H1 (cell line): ENCODE measurements around the gene CRTAP. TPM values are rescaled to one million over a fixed set of nuclear protein-coding genes. Genes with fewer than 3 reads are reported as not detected.

Source experiments
- CTCF ChIA-PET: fragments of 300-600 bp; sonication (Branson Sonifier 250); formaldehyde crosslinking; loops from one replicate; lab custom pipeline; 2021; ENCODE audit not compliant: partially characterized antibody; lab: Charles Lee
- POLR2A ChIA-PET: fragments of 300-600 bp; sonication (Branson Sonifier 250); formaldehyde crosslinking; loops from one replicate; lab custom pipeline; 2021; ENCODE audit warnings: inconsistent platforms; ENCODE audit not compliant: partially characterized antibody; lab: Charles Lee
- DNase-seq, 2 experiments: peaks; one replicate each; pipeline versions ENCODE4 v3.0.0 to v3.0.0-alpha.2; 2010 to 2022; ENCODE audit warnings: low spot score in 2 of 2, low read depth in 1 of 2, mixed read lengths in 1 of 2
- FAIRE-seq: peaks from 2 replicates; lab custom pipeline; 2011; peaks lifted over from hg19 to GRCh38; lab: Jason Lieb, UNC
- H2AFZ ChIP-seq: 2 replicates; pipeline ENCODE4 v1.8.1; 2012; ENCODE audit warnings: low read length, inconsistent platforms
- H2AK5ac ChIP-seq: 2 replicates; pipeline ENCODE4 v1.6.1; 2013; ENCODE audit warnings: low read depth, low read length
- H2BK120ac ChIP-seq: replicated peaks from 2 replicates; pipeline ENCODE3; 2013; ENCODE audit warnings: low read depth, low read length, inconsistent platforms
- H2BK12ac ChIP-seq: 2 replicates; pipeline ENCODE4 v1.6.1; 2013; ENCODE audit warnings: low read depth, low read length
- H2BK15ac ChIP-seq: 2 replicates; pipeline ENCODE4 v1.6.1; 2013; ENCODE audit warnings: low read length
- H2BK20ac ChIP-seq: 2 replicates; pipeline ENCODE4 v1.6.1; 2013; ENCODE audit warnings: low read length
- H2BK5ac ChIP-seq: 2 replicates; pipeline ENCODE4 v1.6.1; 2013; ENCODE audit warnings: low read depth, low read length
- H3K14ac ChIP-seq: 2 replicates; pipeline ENCODE4 v1.6.1; 2013; ENCODE audit warnings: inconsistent platforms; ENCODE audit not compliant: insufficient read length
- H3K18ac ChIP-seq: 2 replicates; pipeline ENCODE4 v1.6.1; 2013; ENCODE audit warnings: low read length; ENCODE audit errors: extremely low read depth
- H3K23ac ChIP-seq: 2 replicates; pipeline ENCODE4 v1.6.1; 2013; ENCODE audit warnings: inconsistent platforms; ENCODE audit not compliant: insufficient read length
- H3K23me2 ChIP-seq: 2 replicates; pipeline ENCODE4 v1.6.1; 2013; ENCODE audit warnings: low read depth, low read length
- H3K27ac ChIP-seq: 2 replicates; pipeline ENCODE4 v1.6.1; 2011; ENCODE audit warnings: low read depth, low read length, inconsistent platforms
- H3K27me3 ChIP-seq, 4 experiments: replicated peaks in 1 of 4; 1 replicate in 1 of 4; 2 replicates in 3 of 4; pipeline versions ENCODE4 v1.6.1 to v1.8.1; 2011 to 2013; ENCODE audit warnings: low read length in 3 of 4, mild to moderate bottlenecking in 3 of 4, inconsistent platforms in 2 of 4, mixed read lengths in 2 of 4, moderate library complexity in 1 of 4; ENCODE audit not compliant: control insufficient read depth in 3 of 4, insufficient read depth in 3 of 4; ENCODE audit errors: extremely low read depth in 1 of 4
- H3K36me3 ChIP-seq, 4 experiments: 2 replicates each; pipeline versions ENCODE4 v1.6.1 to v1.8.1; 2011 to 2013; ENCODE audit warnings: mild to moderate bottlenecking in 4 of 4, low read length in 3 of 4, moderate library complexity in 2 of 4, control low read depth in 1 of 4, inconsistent platforms in 1 of 4; ENCODE audit not compliant: insufficient read depth in 4 of 4, control insufficient read depth in 2 of 4
- H3K4ac ChIP-seq: replicated peaks from 2 replicates; pipeline ENCODE3; 2013; ENCODE audit warnings: low read length, low read depth, mixed read lengths, inconsistent platforms; ENCODE audit not compliant: insufficient read length
- H3K4me1 ChIP-seq, 4 experiments: replicated peaks in 1 of 4; 1 replicate in 1 of 4; 2 replicates in 3 of 4; pipeline versions ENCODE4 v1.6.1 to v1.8.1; 2011 to 2013; ENCODE audit warnings: low read length in 3 of 4, inconsistent platforms in 2 of 4, mixed read lengths in 1 of 4; ENCODE audit not compliant: insufficient read depth in 4 of 4, control insufficient read depth in 3 of 4
- H3K4me2 ChIP-seq, 2 experiments: 2 replicates each; pipeline versions ENCODE4 v1.6.1 to v1.8.1; 2011 to 2013; ENCODE audit warnings: low read depth in 2 of 2, low read length in 2 of 2, control low read depth in 1 of 2, inconsistent platforms in 1 of 2, mild to moderate bottlenecking in 1 of 2; ENCODE audit not compliant: insufficient read depth in 1 of 2
- H3K4me3 ChIP-seq, 4 experiments: fragments of 200-600, 300-600 bp in 1 of 4; sonication (generic), shearing (Covaris generic), sonication (Bioruptor Twin) in 1 of 4; 2 replicates each; pipeline versions ENCODE4 v1.5.1 to v1.8.1; 2011 to 2016; ENCODE audit warnings: low read length in 4 of 4, low read depth in 3 of 4, control low read depth in 2 of 4, inconsistent platforms in 2 of 4, mild to moderate bottlenecking in 2 of 4, mixed read lengths in 1 of 4, moderate library complexity in 1 of 4; ENCODE audit not compliant: insufficient read depth in 2 of 4; ENCODE audit errors: extremely low read depth in 1 of 4
- H3K56ac ChIP-seq: replicated peaks from 2 replicates; pipeline ENCODE3; 2013; ENCODE audit warnings: low read depth, mild to moderate bottlenecking, mixed read lengths, low read length, inconsistent platforms; ENCODE audit not compliant: insufficient read length
- H3K79me1 ChIP-seq: 2 replicates; pipeline ENCODE4 v1.6.1; 2013; ENCODE audit warnings: low read depth, low read length, control low read depth
- H3K79me2 ChIP-seq, 2 experiments: 2 replicates each; pipeline versions ENCODE4 v1.6.1 to v1.8.1; 2012 to 2013; ENCODE audit warnings: low read length in 2 of 2, mild to moderate bottlenecking in 2 of 2, inconsistent platforms in 1 of 2; ENCODE audit not compliant: insufficient read depth in 2 of 2, control insufficient read depth in 1 of 2
- H3K9ac ChIP-seq, 4 experiments: replicated peaks in 1 of 4; 1 replicate in 1 of 4; 2 replicates in 3 of 4; pipeline versions ENCODE4 v1.6.1 to v1.8.1; 2011 to 2013; ENCODE audit warnings: low read depth in 3 of 4, low read length in 3 of 4, control low read depth in 2 of 4, mild to moderate bottlenecking in 2 of 4, moderate library complexity in 2 of 4, inconsistent platforms in 1 of 4; ENCODE audit errors: extremely low read depth in 1 of 4
- H3K9me3 ChIP-seq, 2 experiments: 2 replicates each; pipeline versions ENCODE4 v1.6.1 to v1.8.1; 2012 to 2013; ENCODE audit warnings: mild to moderate bottlenecking in 2 of 2, moderate library complexity in 2 of 2, control low read depth in 1 of 2, inconsistent platforms in 1 of 2, low read depth in 1 of 2, low read length in 1 of 2, mixed read lengths in 1 of 2; ENCODE audit not compliant: insufficient read depth in 2 of 2
- H4K20me1 ChIP-seq, 2 experiments: replicated peaks in 1 of 2; 2 replicates each; pipeline versions ENCODE3 to v1.8.1; 2011 to 2013; ENCODE audit warnings: inconsistent platforms in 2 of 2, low read length in 2 of 2, mild to moderate bottlenecking in 1 of 2; ENCODE audit not compliant: insufficient read depth in 2 of 2, control insufficient read depth in 1 of 2
- H4K5ac ChIP-seq: 2 replicates; pipeline ENCODE4 v1.6.1; 2013; ENCODE audit warnings: low read length, low read depth, mixed read lengths, inconsistent platforms; ENCODE audit not compliant: insufficient read length
- H4K8ac ChIP-seq: 2 replicates; pipeline ENCODE4 v1.8.0; 2013; ENCODE audit warnings: mild to moderate bottlenecking, moderate library complexity, low read length, inconsistent platforms; ENCODE audit not compliant: insufficient read depth; ENCODE audit errors: extremely low read depth
- H4K91ac ChIP-seq: replicated peaks from 2 replicates; pipeline ENCODE3; 2013; ENCODE audit warnings: low read length, mixed read lengths, inconsistent platforms; ENCODE audit not compliant: insufficient read length
- RBBP5 ChIP-seq: IDR thresholded peaks from 2 replicates; pipeline ENCODE4 v1.7.1; 2012; ENCODE audit warnings: low read depth, mild to moderate bottlenecking, inconsistent platforms, low read length, moderate library complexity, borderline replicate concordance
- SIX5 ChIP-seq: IDR thresholded peaks from 2 replicates; pipeline ENCODE4 v1.6.1; 2011; ENCODE audit warnings: mild to moderate bottlenecking, low read depth, low read length
- WGBS, 2 experiments: shearing (Covaris generic) in 1 of 2; methylation state at CpG; one replicate each; pipeline versions ENCODE4 v1.1.6 to v1.1.7; 2013 to 2015; ENCODE audit warnings: low lambda C conversion rate in 2 of 2, mixed read lengths in 2 of 2, inconsistent platforms in 1 of 2, low coverage in 1 of 2, missing lambda C conversion rate in 1 of 2; ENCODE audit not compliant: insufficient replicate concordance in 2 of 2, insufficient coverage in 1 of 2, insufficient read length in 1 of 2; ENCODE audit errors: extremely low coverage in 1 of 2, missing lambda C conversion rate in 1 of 2; 5-methylcytosine and 5-hydroxymethylcytosine counted together
- polyA plus RNA-seq, 7 experiments: library from polyadenylated mRNA; depleted of rRNA in 3 of 7; stranded (reverse) in 5 of 7; unstranded in 2 of 7; fragments of >200 nt in 5 of 7; fragments of 200-250 nt in 2 of 7; gene quantifications; 1 replicate in 5 of 7; 2 replicates in 1 of 7; 4 replicates in 1 of 7; pipeline versions ENCODE4 v1.2.1 to v1.2.3, GENCODE V29; 2011 to 2013; ENCODE audit warnings: missing spikeins in 2 of 7, mixed read lengths in 2 of 7
- total RNA-seq: library from RNA; stranded (reverse); fragmentation: NEBNext Ultra II Directional; extraction: Animal tissue kit (Norgen Biotek cat#: 25700); gene quantifications from 2 replicates; pipeline ENCODE4 v1.2.1, GENCODE V29; 2021

Gene CRTAP
- total and polyA plus RNA-seq, 2 of the 8 experiments (the other 6 are each of a cell fraction or from before 2014, with no cell fraction given) = 159 to 188 TPM

DNA sequence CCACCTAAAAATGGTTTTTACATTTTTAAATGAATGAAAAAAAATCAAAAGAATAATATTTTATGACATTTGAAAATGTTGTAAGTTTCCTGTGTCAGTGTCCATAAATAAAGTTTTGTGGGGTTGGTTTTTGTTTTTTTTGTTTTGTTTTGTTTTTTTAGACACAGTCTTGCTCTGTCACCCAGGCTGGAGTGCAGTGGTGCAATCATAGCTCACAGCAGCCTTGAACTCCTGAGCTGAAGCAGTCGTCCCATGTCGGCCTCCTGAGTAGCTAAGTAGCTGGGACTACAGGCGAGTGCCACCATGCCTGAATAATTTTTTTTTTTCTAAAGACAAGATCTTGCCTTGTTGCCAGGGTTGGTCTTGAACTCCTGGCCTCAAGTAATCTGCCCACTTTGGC lies 14.1 kb upstream of the CRTAP start:
- ChIA-PET CTCF (interaction anchor here (0.7 to 1.5 kb wide), 3 partner anchors 12 to 32 kb away, joined by 3 to 4 read pairs (median 3); partner anchors contain the start of gene CRTAP), POLR2A (no interaction called here)
- no peak overlapping the region for H2BK15ac ChIP-seq
- H2AFZ ChIP-seq = no peak overlapping the region
- H4K91ac ChIP-seq = no peak overlapping the region
- H3K27me3 ChIP-seq = no peaks in the 10 kb centered on the region; a peak in 2 of 7 replicates
- H3K23ac ChIP-seq = no peak overlapping the region
- no peak overlapping the region for H2BK120ac ChIP-seq
- no peak overlapping the region for H3K4me2 ChIP-seq
- H3K79me1 ChIP-seq = peaks cover 3% of the 10 kb centered on the region
- H3K36me3 ChIP-seq = no peaks in the 10 kb centered on the region
- H3K9me3 ChIP-seq = no peaks in the 10 kb centered on the region
- 80% methylated on average over 3 of the region's 3 CpGs; no CpG with 5 or more reads in 1 of the 2 experiments for WGBS, 2 experiments
- peaks cover 0 to 3% (median 0%) of the 10 kb centered on the region in 4 experiments; a peak in 4 of 7 replicates for H3K4me1 ChIP-seq
- H4K20me1 ChIP-seq = peaks cover 0 to 5% of the 10 kb centered on the region in 2 experiments
- H2BK20ac ChIP-seq = no peak overlapping the region
- peaks cover 0 to 8% of the 10 kb centered on the region in 2 experiments; a peak in 2 of 4 replicates for H3K79me2 ChIP-seq
- H3K56ac ChIP-seq = no peak overlapping the region
- no peak overlapping the region for H2BK5ac ChIP-seq
- H3K27ac ChIP-seq = no peak overlapping the region
- no peak overlapping the region for H2AK5ac ChIP-seq
- FAIRE-seq (no peak), DNase-seq (no peak)
- peaks cover 10% of the 10 kb centered on the region for H3K23me2 ChIP-seq
- no peak overlapping the region for H3K14ac ChIP-seq
- no peak overlapping the region for H3K4me3 ChIP-seq
- H3K9ac ChIP-seq = no peak overlapping the region
- no peak overlapping the region for H4K8ac ChIP-seq
- no peak overlapping the region for H3K18ac ChIP-seq
- no peak overlapping the region for H4K5ac ChIP-seq
- TF ChIP-seq RBBP5 = no peak
- TF ChIP-seq SIX5 = no peak
- no peak overlapping the region for H2BK12ac ChIP-seq
- H3K4ac ChIP-seq = no peak overlapping the region
